GM21619 (cell line): Measurements from ENCODE around the gene DCTN4.

Experiments used
- ATAC-seq: cut with Tn5 transposase; IDR thresholded peaks from one replicate; pipeline ENCODE4 v1.9.1; 2021; ENCODE audit not compliant: unreplicated experiment

DCTN4 gene

GRCh38 chr5:150672237-150672883 is 86.5 kb downstream of the DCTN4 start:
- ATAC-seq = no peak

GRCh38 chr5:150671509-150672236 is 87.1 kb downstream of the DCTN4 start:
- ATAC-seq = no peak

- ATAC-seq = no peak
Observed at GRCh38 chr5:150670948-150671310, 87.9 kb downstream of the DCTN4 start.

- ATAC-seq = no peak
Observed at GRCh38 chr5:150670275-150670947, 88.4 kb downstream of the DCTN4 start.

- ATAC-seq = no peak
Observed at GRCh38 chr5:150665044-150665443, 93.8 kb downstream of the DCTN4 start.

- no peak for ATAC-seq
Observed at GRCh38 chr5:150663936-150664335, 94.9 kb downstream of the DCTN4 start.

- no peak for ATAC-seq
Observed at GRCh38 chr5:150662731-150663516, 95.9 kb downstream of the DCTN4 start.

- ATAC-seq = no peak
Observed at GRCh38 chr5:150661821-150662596, 96.8 kb downstream of the DCTN4 start.

GRCh38 chr5:150661086-150661485 is 97.7 kb downstream of the DCTN4 start, which contains the start of gene MYOZ3:
TSS of gene MYOZ3 (plus strand) at chr5:150661251. CDS start at chr5:150662942, 1,691 bp downstream.
- no peak for ATAC-seq

- ATAC-seq = no peak
Observed at GRCh38 chr5:150660108-150660831, 98.5 kb downstream of the DCTN4 start.

- no peak for ATAC-seq
Observed at GRCh38 chr5:150659360-150660107, 99.3 kb downstream of the DCTN4 start.

GRCh38 chr5:150658699-150659265 is 100.0 kb downstream of the DCTN4 start:
- no peak for ATAC-seq
